Ishikawa (cell line): ENCODE results near the gene APBA2.

Experiments used
- CEBPB ChIP-seq: IDR thresholded peaks from 2 replicates; pipeline ENCODE4 v1.6.1; 2012
- CREB1 ChIP-seq: IDR thresholded peaks from 2 replicates; pipeline ENCODE4 v1.6.1; 2012; ENCODE audit warnings: low read depth
- EGR1 ChIP-seq: IDR thresholded peaks from 2 replicates; pipeline ENCODE4 v1.6.1; 2012
- EP300 ChIP-seq: IDR thresholded peaks from 2 replicates; pipeline ENCODE4 v1.6.1; 2012; ENCODE audit warnings: borderline replicate concordance
- FOXM1 ChIP-seq: IDR thresholded peaks from 2 replicates; pipeline ENCODE4 v1.6.1; 2012; ENCODE audit warnings: low read depth, borderline replicate concordance
- MAX ChIP-seq: IDR thresholded peaks from 2 replicates; pipeline ENCODE4 v1.6.1; 2012
- NFIC ChIP-seq: IDR thresholded peaks from 2 replicates; pipeline ENCODE4 v1.6.1; 2012
- RAD21 ChIP-seq: IDR thresholded peaks from 2 replicates; pipeline ENCODE4 v1.6.1; 2012; ENCODE audit warnings: low read depth
- REST ChIP-seq: IDR thresholded peaks from 2 replicates; pipeline ENCODE4 v1.6.1; 2012; ENCODE audit warnings: low read depth, mild to moderate bottlenecking
- TAF1 ChIP-seq: IDR thresholded peaks from 2 replicates; pipeline ENCODE4 v1.6.1; 2012; ENCODE audit warnings: low read depth, mild to moderate bottlenecking
- TCF12 ChIP-seq: IDR thresholded peaks from 2 replicates; pipeline ENCODE4 v1.6.1; 2012; ENCODE audit warnings: low read depth
- TEAD4 ChIP-seq: IDR thresholded peaks from 2 replicates; pipeline ENCODE4 v1.6.1; 2012
- USF1 ChIP-seq: IDR thresholded peaks from 2 replicates; pipeline ENCODE4 v1.6.1; 2012
- YY1 ChIP-seq: IDR thresholded peaks from 2 replicates; pipeline ENCODE4 v1.6.1; 2012; ENCODE audit warnings: low read depth
- ZBTB7A ChIP-seq: IDR thresholded peaks from 2 replicates; pipeline ENCODE4 v1.6.1; 2012; ENCODE audit warnings: low read depth

Gene APBA2

GRCh38 chr15:29098652-29099051 lies 212.9 kb downstream of the APBA2 start:
- TF ChIP-seq NFIC (no peak), MAX (no peak), REST (no peak), USF1 (no peak), EGR1 (no peak), CEBPB (no peak), TAF1 (no peak), CREB1 (no peak), ZBTB7A (no peak), EP300 (no peak), RAD21 (no peak), FOXM1 (no peak)

- TF ChIP-seq TEAD4 = no peak
- TF ChIP-seq FOXM1 = no peak
- no peak for TF ChIP-seq MAX
- TF ChIP-seq YY1 = no peak
- TF ChIP-seq USF1 = no peak
- TF ChIP-seq EGR1 = no peak
- no peak for TF ChIP-seq TAF1
- TF ChIP-seq CEBPB = no peak
- no peak for TF ChIP-seq ZBTB7A
- TF ChIP-seq RAD21 = no peak
- TF ChIP-seq NFIC = no peak
These were observed 213.5 kb downstream of the APBA2 start for GRCh38 chr15:29099131-29099880.

- TF ChIP-seq USF1 (no peak), YY1 (no peak), ZBTB7A (no peak), TCF12 (no peak), REST (no peak), FOXM1 (no peak), MAX (no peak), CREB1 (no peak), NFIC (no peak), EGR1 (no peak), TEAD4 (no peak), TAF1 (no peak), RAD21 (no peak), CEBPB (no peak), EP300 (no peak)
These were observed 214.8 kb downstream of the APBA2 start for GRCh38 chr15:29100486-29101000.

GRCh38 chr15:29101491-29101890 lies 215.7 kb downstream of the APBA2 start:
- TF ChIP-seq RAD21 (no peak), REST (no peak), ZBTB7A (no peak), EP300 (no peak), USF1 (no peak), TAF1 (no peak), YY1 (no peak), MAX (no peak), TEAD4 (no peak)
